Ascending aorta (tissue), 2 donors: ENCODE data around the gene ZCCHC14. TPM values are rescaled to one million over a fixed set of nuclear protein-coding genes. Genes with fewer than 3 reads are reported as not detected.

Experiments
- DNase-seq, 2 donors: peaks; one replicate each; pipeline ENCODE4 v3.0.0-alpha.2; 2019; ENCODE audit warnings: low spot score in 2 of 2
- H3K27ac ChIP-seq, 2 donors: fragments of 200-600 bp; sonication (generic); one replicate each; pipeline ENCODE4 v1.5.1; 2016 to 2017; ENCODE audit warnings: mild to moderate bottlenecking in 1 of 2
- H3K27me3 ChIP-seq: fragments of 200-600 bp; sonication (generic); one replicate; pipeline ENCODE4 v1.5.1; 2017
- H3K36me3 ChIP-seq, 2 donors: fragments of 200-600 bp; sonication (generic); one replicate each; pipeline ENCODE4 v1.5.1; 2016
- H3K4me1 ChIP-seq, 2 donors: fragments of 200-600 bp; sonication (generic); one replicate each; pipeline ENCODE4 v1.5.1; 2016 to 2017; ENCODE audit warnings: mild to moderate bottlenecking in 1 of 2
- H3K4me3 ChIP-seq, 2 donors: fragments of 200-600 bp; sonication (generic); one replicate each; pipeline ENCODE4 v1.5.1; 2016 to 2017; ENCODE audit warnings: mild to moderate bottlenecking in 1 of 2
- H3K9me3 ChIP-seq, 2 donors: fragments of 200-600 bp; sonication (generic); one replicate each; pipeline ENCODE4 v1.5.1; 2016
- CTCF ChIP-seq, 3 experiments: fragments of 200-600 bp in 2 of 3; fragments of 450-650 bp in 1 of 3; sonication (generic) in 2 of 3; IDR thresholded peaks; one replicate each; pipeline ENCODE4 v1.5.1; 2016 to 2019; ENCODE audit warnings: antibody characterized with exemption in 3 of 3, mild to moderate bottlenecking in 1 of 3, moderate library complexity in 1 of 3
- intact Hi-C: fragments of 100-400 bp; cut with DNase I; formaldehyde crosslinking; loops from one replicate; pipeline ENCODE4 v1.15.1; 2023
- total RNA-seq: library from RNA; depleted of rRNA; stranded (reverse); fragments of >200 nt; gene quantifications from one replicate; pipeline ENCODE4 v1.1.0, GENCODE V29; 2016

ZCCHC14 gene
- total RNA-seq, 1 donor from 2014 or later, result 131 TPM

- Histone ChIP-seq H3K27me3 (no peaks in the 10 kb centered on the region), H3K9me3 (no peaks in the 10 kb centered on the region), H3K4me3 (no peak overlapping the region), H3K27ac (no peak overlapping the region), H3K36me3 (peaks cover 56 to 85% of the 10 kb centered on the region in 2 donors), H3K4me1 (no peaks in the 10 kb centered on the region)
- TF ChIP-seq CTCF (IDR thresholded peaks at IDR 0.05), result no peak
- intact Hi-C loops, result no loop called here
- no peak for DNase-seq
Measured at GRCh38 chr16:87414251-87414680, 78.6 kb downstream of the ZCCHC14 start.

DNA sequence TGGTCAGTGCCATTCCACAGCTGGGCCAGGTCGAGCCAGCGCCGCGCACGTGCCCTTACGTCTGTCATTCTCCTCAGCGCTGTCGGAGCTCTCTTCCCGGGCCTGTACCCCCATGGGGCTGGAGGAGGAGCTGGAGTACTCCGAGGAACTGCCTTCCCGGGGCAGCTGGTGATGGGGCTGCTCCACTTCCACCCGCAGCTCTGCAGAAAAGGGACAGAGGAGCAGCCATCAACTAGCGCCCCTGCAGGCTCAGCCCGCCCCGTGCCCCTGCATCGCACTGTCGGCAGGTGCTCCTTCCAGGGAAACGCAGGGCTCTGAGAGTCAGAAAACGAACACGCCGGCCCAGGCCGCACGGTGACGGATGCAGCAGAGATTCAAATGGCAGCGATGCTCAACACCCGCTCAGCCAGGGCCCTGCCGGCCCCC is 79.8 kb downstream of the ZCCHC14 start:
- no peak for TF ChIP-seq CTCF (IDR thresholded peaks at IDR 0.05)
- no peak for DNase-seq
- Histone ChIP-seq H3K4me1 (no peaks in the 10 kb centered on the region), H3K27me3 (no peaks in the 10 kb centered on the region), H3K4me3 (no peak overlapping the region), H3K9me3 (no peaks in the 10 kb centered on the region), H3K27ac (no peak overlapping the region), H3K36me3 (peaks cover 49 to 81% of the 10 kb centered on the region in 2 donors)
- intact Hi-C loops, result no loop called here

DNA sequence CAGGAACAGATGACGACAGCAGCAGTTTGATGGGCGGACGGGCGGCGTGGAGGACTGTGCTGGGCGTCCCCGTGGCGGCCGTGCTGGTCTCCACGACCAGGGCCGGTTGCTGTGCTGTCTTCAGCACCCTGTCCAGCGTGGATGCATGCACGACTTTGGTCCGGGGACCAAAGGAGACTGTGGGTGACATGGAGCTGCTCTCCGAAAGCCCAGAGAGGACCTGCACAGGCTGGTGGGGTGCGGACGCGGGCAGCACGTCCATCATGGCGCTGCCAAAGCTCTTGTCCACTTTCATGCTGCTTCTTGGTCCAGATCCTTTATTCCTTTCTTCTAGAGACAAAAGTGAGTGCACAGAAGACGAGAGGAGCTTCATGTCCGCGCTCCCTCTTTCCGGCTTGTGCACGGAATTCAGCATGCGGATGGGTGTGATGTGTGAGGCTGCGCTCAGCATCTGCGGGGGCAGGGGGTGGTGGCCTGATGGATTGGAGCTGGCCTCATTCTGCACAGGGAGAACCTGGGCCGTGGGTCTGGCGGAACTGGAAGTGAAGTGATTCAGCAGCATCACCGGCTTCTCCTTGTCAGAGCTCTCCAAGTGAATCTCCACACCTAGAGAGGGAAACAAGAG is 80.3 kb downstream of the ZCCHC14 start:
- TF ChIP-seq CTCF (IDR thresholded peaks at IDR 0.05), result no peak
- no peak for DNase-seq
- Histone ChIP-seq H3K9me3 (no peaks in the 10 kb centered on the region), H3K27ac (no peak overlapping the region), H3K36me3 (peaks cover 51 to 81% of the 10 kb centered on the region in 2 donors), H3K27me3 (no peaks in the 10 kb centered on the region), H3K4me1 (no peaks in the 10 kb centered on the region), H3K4me3 (no peak overlapping the region)
- intact Hi-C loops, result no loop called here

DNA sequence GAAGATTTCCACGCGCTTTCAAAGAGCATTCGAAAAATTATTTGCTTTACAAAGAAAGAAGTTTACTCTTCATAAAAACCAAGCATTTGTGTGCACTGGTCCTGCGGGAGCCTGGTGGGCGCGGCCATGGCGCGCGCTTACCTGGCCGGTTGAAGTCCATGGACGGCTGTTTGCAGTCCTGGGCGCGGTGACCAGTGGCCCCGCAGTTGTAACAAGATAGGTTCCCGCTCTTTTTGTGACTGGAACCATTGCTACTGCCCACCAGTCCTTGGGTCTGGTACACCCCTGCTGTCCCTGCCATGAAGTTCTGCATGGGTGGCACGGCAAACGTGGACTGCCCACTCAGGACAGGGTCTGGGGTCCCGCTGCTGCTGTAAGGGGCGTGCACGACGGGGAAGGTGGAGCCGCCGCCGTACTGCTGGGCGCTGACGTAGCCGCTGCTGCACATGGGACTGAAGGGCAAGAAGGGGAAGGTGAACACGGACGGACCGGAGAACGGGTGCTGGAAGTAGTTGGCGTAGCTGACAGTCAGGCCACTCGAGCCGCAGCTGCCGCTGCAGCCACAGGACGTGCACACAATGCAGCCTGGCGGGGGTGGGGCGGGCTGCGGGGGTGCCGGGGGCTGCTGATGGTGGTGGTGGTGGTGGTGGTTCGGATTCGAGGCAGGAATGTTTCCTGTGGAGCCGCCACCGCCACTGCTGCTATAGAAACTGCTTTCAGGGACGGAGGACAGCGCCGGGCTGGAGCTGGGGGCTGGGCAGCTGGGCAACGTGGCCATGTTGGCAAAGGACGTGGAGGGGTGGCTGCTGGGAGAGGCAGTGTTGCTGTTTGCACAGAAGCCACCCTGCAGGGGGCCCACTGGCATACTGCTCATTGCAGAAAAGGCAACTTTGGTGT is 81.2 kb downstream of the ZCCHC14 start:
- no peak overlapping the region for H3K4me3 ChIP-seq
- no peaks in the 10 kb centered on the region for H3K27me3 ChIP-seq
- peaks cover 56 to 80% of the 10 kb centered on the region in 2 donors for H3K36me3 ChIP-seq
- no peak for DNase-seq
- H3K27ac ChIP-seq, result no peak overlapping the region
- intact Hi-C loops, result no loop called here
- no peaks in the 10 kb centered on the region for H3K4me1 ChIP-seq
- TF ChIP-seq CTCF (IDR thresholded peaks at IDR 0.05), result no peak
- no peaks in the 10 kb centered on the region for H3K9me3 ChIP-seq

GRCh38 chr16:87410968-87411367 is 81.9 kb downstream of the ZCCHC14 start:
- Histone ChIP-seq H3K27me3 (no peaks in the 10 kb centered on the region), H3K36me3 (peaks cover 57 to 83% of the 10 kb centered on the region in 2 donors), H3K27ac (no peak overlapping the region), H3K4me3 (no peak overlapping the region), H3K4me1 (no peaks in the 10 kb centered on the region), H3K9me3 (no peaks in the 10 kb centered on the region)
- intact Hi-C loops, result no loop called here
- DNase-seq, result no peak
- no peak for TF ChIP-seq CTCF (IDR thresholded peaks at IDR 0.05)
